ENCODE results near the gene EXO1. TPM values are rescaled to one million over a fixed set of nuclear protein-coding genes. Genes with fewer than 3 reads are reported as not detected.
"Not testable (repeated sequence)": the region's sequence is repeated elsewhere in the genome, so short reads cannot be mapped to it uniquely, and the experiment has no call there.

EXO1 gene
- 10 to 100 TPM; 12.5 to 15.3 (median 14.1) TPM for polyA plus RNA-seq (ENCODE audit: insufficient read length in 4 of 4)

- peak; percentile 86 to 91 (median 90) for DNase-seq (ENCODE audit: low read depth in 4 of 4, low spot score in 2 of 4)
Measured at GRCh38 chr1:241847796-241848685, at the start of gene EXO1. Gene EXO1 (plus strand): TSS chr1:241848204. CDS start chr1:241850426, 2,222 bp downstream.

- DNase-seq (ENCODE audit: low read depth in 4 of 4, low spot score in 2 of 4), result no peak
Measured at GRCh38 chr1:241799416-241799815, 48.6 kb upstream of the EXO1 start.

- no peak for DNase-seq (ENCODE audit: low read depth in 4 of 4, low spot score in 2 of 4)
Measured at GRCh38 chr1:241800640-241801039, 47.4 kb upstream of the EXO1 start.

- DNase-seq (ENCODE audit: low read depth in 4 of 4, low spot score in 2 of 4), result no peak
Measured at GRCh38 chr1:241802863-241803262, 45.1 kb upstream of the EXO1 start.

- DNase-seq (ENCODE audit: low read depth in 4 of 4, low spot score in 2 of 4), result not testable (repeated sequence)
Measured at GRCh38 chr1:241804706-241805105, 43.3 kb upstream of the EXO1 start.

- DNase-seq (ENCODE audit: low read depth in 4 of 4, low spot score in 2 of 4), result no peak
Measured at GRCh38 chr1:241808265-241808664, 39.7 kb upstream of the EXO1 start.

- no peak for DNase-seq (ENCODE audit: low read depth in 4 of 4, low spot score in 2 of 4)
Measured at GRCh38 chr1:241810769-241811405, 37.1 kb upstream of the EXO1 start.

GRCh38 chr1:241813768-241814320, 34.2 kb upstream of the EXO1 start:
- DNase-seq (ENCODE audit: low read depth in 4 of 4, low spot score in 2 of 4), result no peak

- DNase-seq (ENCODE audit: low read depth in 4 of 4, low spot score in 2 of 4), result no peak
Measured at GRCh38 chr1:241816008-241816407, 32.0 kb upstream of the EXO1 start.

GRCh38 chr1:241817331-241817792, 30.6 kb upstream of the EXO1 start:
- no peak for DNase-seq (ENCODE audit: low read depth in 4 of 4, low spot score in 2 of 4)

- no peak for DNase-seq (ENCODE audit: low read depth in 4 of 4, low spot score in 2 of 4)
Measured at GRCh38 chr1:241817956-241818612, 29.9 kb upstream of the EXO1 start.

- no peak for DNase-seq (ENCODE audit: low read depth in 4 of 4, low spot score in 2 of 4)
Measured at GRCh38 chr1:241819340-241819866, 28.6 kb upstream of the EXO1 start.

- DNase-seq (ENCODE audit: low read depth in 4 of 4, low spot score in 2 of 4), result no peak
Measured at GRCh38 chr1:241821363-241821762, 26.6 kb upstream of the EXO1 start.

GRCh38 chr1:241822846-241823245, 25.2 kb upstream of the EXO1 start:
- no peak for DNase-seq (ENCODE audit: low read depth in 4 of 4, low spot score in 2 of 4)

GRCh38 chr1:241823925-241824324, 24.1 kb upstream of the EXO1 start:
- no peak for DNase-seq (ENCODE audit: low read depth in 4 of 4, low spot score in 2 of 4)

GRCh38 chr1:241825581-241825980, 22.4 kb upstream of the EXO1 start:
- no peak for DNase-seq (ENCODE audit: low read depth in 4 of 4, low spot score in 2 of 4)

- not testable (repeated sequence) for DNase-seq (ENCODE audit: low read depth in 4 of 4, low spot score in 2 of 4)
Measured at GRCh38 chr1:241826613-241827012, 21.4 kb upstream of the EXO1 start.

GRCh38 chr1:241827264-241827663, 20.7 kb upstream of the EXO1 start:
- DNase-seq (ENCODE audit: low read depth in 4 of 4, low spot score in 2 of 4), result no peak

GRCh38 chr1:241828463-241829021, 19.5 kb upstream of the EXO1 start:
- DNase-seq (ENCODE audit: low read depth in 4 of 4, low spot score in 2 of 4), result no peak

GRCh38 chr1:241829468-241829867, 18.5 kb upstream of the EXO1 start:
- DNase-seq (ENCODE audit: low read depth in 4 of 4, low spot score in 2 of 4), result no peak
